HCT116 (cell line): ENCODE results near the gene STX2. TPM values are rescaled to one million over a fixed set of nuclear protein-coding genes. Genes with fewer than 3 reads are reported as not detected.

ENCODE experiments used
- ATAC-seq: fragments of 200-7000 bp; cut with Tn5 transposase; 2 replicates; pipeline ENCODE4 v1.9.1; 2020; ENCODE audit warnings: mild to moderate bottlenecking, moderate library complexity
- BruUV-seq: library from RNA; stranded (reverse); fragments of 400-500 nt; replicated peaks from 2 replicates; lab custom pipeline; 2021; lab: Mats Ljungman, UMichigan
- CTCF ChIA-PET: fragments of 300-600 bp; sonication (Branson Sonifier 250); formaldehyde crosslinking; loops from one replicate; lab custom pipeline; 2021; ENCODE audit warnings: antibody characterized with exemption; lab: Charles Lee
- POLR2A ChIA-PET: fragments of 300-600, 350-600 bp; sonication (Branson Sonifier 250); formaldehyde crosslinking; loops from one replicate; lab custom pipeline; 2021; ENCODE audit warnings: antibody characterized with exemption; lab: Charles Lee
- RAD21 ChIA-PET, 2 experiments: fragments of 300-600 bp; sonication (Branson Sonifier 250); formaldehyde crosslinking; loops; one replicate each; lab custom pipeline; 2023; ENCODE audit warnings: low total read pairs in 2 of 2; ENCODE audit not compliant: uncharacterized antibody in 2 of 2, unreplicated experiment in 2 of 2, low non-redundant PET in 1 of 2; lab: Charles Lee
- DNase-seq: peaks from one replicate; pipeline ENCODE4 v3.0.0-alpha.2; 2010; ENCODE audit warnings: low read depth, low spot score
- H2AFZ ChIP-seq: fragments of 200-600 bp; shearing (Covaris generic), sonication (generic); 2 replicates; pipeline ENCODE4 v1.6.1; 2017; ENCODE audit warnings: low read depth, mixed run types, mixed read lengths, antibody characterized with exemption, low read length; ENCODE audit not compliant: poor library complexity, severe bottlenecking
- H3K27ac ChIP-seq: 2 replicates; pipeline ENCODE4 v1.5.1; 2012; ENCODE audit warnings: low read depth, low read length
- H3K27me3 ChIP-seq: fragments of 200-600 bp; sonication (generic); 2 replicates; pipeline ENCODE4 v1.6.1; 2016; ENCODE audit warnings: mixed run types, low read length, mixed read lengths; ENCODE audit not compliant: insufficient read depth
- H3K36me3 ChIP-seq, 2 experiments: fragments of 200-500 bp in 1 of 2; fragments of 200-600 bp in 1 of 2; sonication (Bioruptor generic) in 1 of 2; sonication (generic) in 1 of 2; 2 replicates each; pipeline versions ENCODE4 v1.5.1 to v1.6.1; 2014 to 2016; ENCODE audit warnings: low read length in 2 of 2, inconsistent platforms in 1 of 2, mixed read lengths in 1 of 2, mixed run types in 1 of 2; ENCODE audit not compliant: insufficient read depth in 2 of 2, control insufficient read depth in 1 of 2
- H3K4me1 ChIP-seq, 2 experiments: fragments of 200-600 bp in 1 of 2; sonication (generic) in 1 of 2; 2 replicates each; pipeline versions ENCODE4 v1.5.1 to v1.6.1; 2012 to 2017; ENCODE audit warnings: low read length in 2 of 2, inconsistent platforms in 1 of 2, mild to moderate bottlenecking in 1 of 2, mixed read lengths in 1 of 2, mixed run types in 1 of 2, moderate library complexity in 1 of 2; ENCODE audit not compliant: insufficient read depth in 2 of 2, control insufficient read depth in 1 of 2
- H3K4me2 ChIP-seq: fragments of 200-600 bp; sonication (generic); 2 replicates; pipeline ENCODE4 v1.6.1; 2017; ENCODE audit warnings: mixed run types, low read length, mixed read lengths
- H3K4me3 ChIP-seq, 2 experiments: fragments of 200-600 bp in 1 of 2; sonication (generic) in 1 of 2; replicated peaks in 1 of 2; 2 replicates each; pipeline ENCODE4 v1.5.1; 2011 to 2016; ENCODE audit warnings: low read length in 2 of 2, control low read depth in 1 of 2, low read depth in 1 of 2, mild to moderate bottlenecking in 1 of 2, mixed read lengths in 1 of 2, mixed run types in 1 of 2
- H3K79me2 ChIP-seq: fragments of 200-600 bp; sonication (generic); 2 replicates; pipeline ENCODE4 v1.6.1; 2017; ENCODE audit warnings: mild to moderate bottlenecking, mixed run types, low read length, moderate library complexity, mixed read lengths; ENCODE audit not compliant: insufficient read depth
- H3K9ac ChIP-seq: fragments of 200-600 bp; sonication (generic); 2 replicates; pipeline ENCODE4 v1.6.1; 2016; ENCODE audit warnings: low read length, mixed read lengths
- H3K9me2 ChIP-seq: fragments of 200-600 bp; sonication (generic), shearing (Covaris generic); 2 replicates; pipeline ENCODE4 v1.6.1; 2017; ENCODE audit warnings: mixed run types, mild to moderate bottlenecking, moderate library complexity; ENCODE audit not compliant: insufficient read depth
- H3K9me3 ChIP-seq, 2 experiments: fragments of 200-500 bp in 1 of 2; fragments of 200-600 bp in 1 of 2; sonication (Bioruptor generic) in 1 of 2; sonication (generic) in 1 of 2; 2 replicates each; pipeline ENCODE4 v1.6.1; 2014 to 2017; ENCODE audit warnings: low read length in 2 of 2, mixed read lengths in 2 of 2, inconsistent platforms in 1 of 2, low read depth in 1 of 2, mild to moderate bottlenecking in 1 of 2, mixed run types in 1 of 2, moderate library complexity in 1 of 2; ENCODE audit not compliant: control insufficient read depth in 1 of 2, insufficient read depth in 1 of 2
- H4K20me1 ChIP-seq: fragments of 200-600 bp; sonication (generic), shearing (Covaris generic); 2 replicates; pipeline ENCODE4 v1.6.1; 2017; ENCODE audit warnings: mixed run types, mild to moderate bottlenecking, moderate library complexity; ENCODE audit not compliant: insufficient read depth
- ATF3 ChIP-seq: IDR thresholded peaks from 2 replicates; pipeline ENCODE4 v1.6.1; 2012
- CBX3 ChIP-seq: IDR thresholded peaks from 2 replicates; pipeline ENCODE4 v1.6.1; 2012; ENCODE audit warnings: low read depth
- CEBPB ChIP-seq: IDR thresholded peaks from 2 replicates; pipeline ENCODE4 v1.6.1; 2012; ENCODE audit warnings: low read depth
- ELF1 ChIP-seq: IDR thresholded peaks from 2 replicates; pipeline ENCODE4 v1.6.1; 2012; ENCODE audit warnings: low read depth, borderline replicate concordance
- EZH2 ChIP-seq: fragments of 200-600 bp; sonication (generic); IDR thresholded peaks from 2 replicates; pipeline ENCODE4 v1.6.1; 2017; ENCODE audit warnings: antibody characterized with exemption, mixed run types
- EZH2phosphoT487 ChIP-seq: fragments of 200-600 bp; IDR thresholded peaks from 2 replicates; pipeline ENCODE4 v1.6.1; 2018; ENCODE audit warnings: antibody characterized with exemption, borderline replicate concordance
- JUND ChIP-seq: IDR thresholded peaks from 2 replicates; pipeline ENCODE4 v1.6.1; 2012
- MAX ChIP-seq: IDR thresholded peaks from 2 replicates; pipeline ENCODE4 v1.6.1; 2012
- POLR2A ChIP-seq: IDR thresholded peaks from 2 replicates; pipeline ENCODE4 v1.7.0; 2011; ENCODE audit warnings: borderline replicate concordance; ENCODE audit not compliant: insufficient read depth, insufficient read length; ENCODE audit errors: extremely low read depth
- RAD21 ChIP-seq: IDR thresholded peaks from 2 replicates; pipeline ENCODE4 v1.6.1; 2012; ENCODE audit warnings: low read depth, mild to moderate bottlenecking
- SIN3A ChIP-seq: IDR thresholded peaks from 2 replicates; pipeline ENCODE4 v1.6.1; 2012; ENCODE audit warnings: low read depth
- SP1 ChIP-seq: IDR thresholded peaks from 2 replicates; pipeline ENCODE4 v1.6.1; 2012; ENCODE audit warnings: low read depth
- SRF ChIP-seq: IDR thresholded peaks from 2 replicates; pipeline ENCODE4 v1.6.1; 2012; ENCODE audit warnings: low read depth
- TCF7L2 ChIP-seq: IDR thresholded peaks from 2 replicates; pipeline ENCODE4 v1.7.0; 2011; ENCODE audit warnings: borderline replicate concordance, inconsistent platforms; ENCODE audit not compliant: insufficient read depth, insufficient read length; ENCODE audit errors: extremely low read depth
- YY1 ChIP-seq: IDR thresholded peaks from 2 replicates; pipeline ENCODE4 v1.6.1; 2011; ENCODE audit warnings: low read length, low read depth, moderate library complexity, mild to moderate bottlenecking; ENCODE audit not compliant: insufficient replicate concordance; ENCODE audit errors: extremely low read depth
- ZBTB33 ChIP-seq: IDR thresholded peaks from 2 replicates; pipeline ENCODE4 v1.6.1; 2011; ENCODE audit warnings: mild to moderate bottlenecking, low read length, moderate library complexity; ENCODE audit not compliant: insufficient replicate concordance; ENCODE audit errors: extremely low read depth
- ZNF274 ChIP-seq: fragments of 200-500 bp; sonication (Bioruptor generic); IDR thresholded peaks from 2 replicates; pipeline ENCODE4 v1.6.1; 2014; ENCODE audit warnings: mild to moderate bottlenecking, low read depth, low read length, inconsistent platforms
- intact Hi-C: fragments of 100-400 bp; cut with micrococcal nuclease; formaldehyde crosslinking; loops from 2 replicates; pipeline ENCODE4 v1.10.0; 2022
- total RNA-seq: library from RNA; stranded (reverse); gene quantifications from one replicate; pipeline ENCODE4 v1.2.1, GENCODE V29; 2021; ENCODE audit not compliant: unreplicated experiment

STX2 gene
- total RNA-seq, 1 experiment from 2014 or later = 19.2 TPM

GRCh38 chr12:130831246-130831645, 7.8 kb downstream of the STX2 start:
- intact Hi-C loops = no loop called here
- Histone ChIP-seq H3K27me3 (no peaks in the 10 kb centered on the region), H4K20me1 (no peaks in the 10 kb centered on the region), H2AFZ (no peak overlapping the region), H3K27ac (no peak overlapping the region), H3K36me3 (0 out of 4 replicates have a peak, but pooled peaks cover 0 to 3% of the 10 kb centered on the region in 2 experiments), H3K9me3 (no peaks in the 10 kb centered on the region), H3K79me2 (peaks cover 17% of the 10 kb centered on the region; the same call in 1 of the 2 replicates), H3K4me3 (no peak overlapping the region), H3K4me2 (no peak overlapping the region), H3K9ac (no peak overlapping the region), H3K9me2 (no peaks in the 10 kb centered on the region), H3K4me1 (no peaks in the 10 kb centered on the region)
- DNase-seq (no peak), ATAC-seq (no peak)
- ChIA-PET POLR2A (no interaction called here), RAD21 (no interaction called here), CTCF (no interaction called here)
- BruUV-seq = no TSS peak
- TF ChIP-seq POLR2A (no peak), TCF7L2 (no peak), EZH2phosphoT487 (no peak), YY1 (no peak), ZBTB33 (no peak)

- Histone ChIP-seq H3K4me1 (no peaks in the 10 kb centered on the region), H4K20me1 (no peaks in the 10 kb centered on the region), H3K9me3 (no peaks in the 10 kb centered on the region), H3K4me3 (no peak overlapping the region), H2AFZ (no peak overlapping the region), H3K27ac (no peak overlapping the region), H3K36me3 (no peaks in the 10 kb centered on the region), H3K79me2 (peaks cover 17% of the 10 kb centered on the region; the same call in 1 of the 2 replicates), H3K9ac (no peak overlapping the region), H3K9me2 (no peaks in the 10 kb centered on the region), H3K4me2 (no peak overlapping the region), H3K27me3 (no peaks in the 10 kb centered on the region)
- TF ChIP-seq CBX3 (no peak), SP1 (no peak), RAD21 (no peak), MAX (no peak), EZH2 (no peak), JUND (no peak), CEBPB (no peak), EZH2phosphoT487 (no peak), ATF3 (no peak), POLR2A (no peak), SIN3A (no peak), ELF1 (no peak), ZNF274 (no peak), SRF (no peak), TCF7L2 (no peak)
- no peak for DNase-seq
- ChIA-PET CTCF (interaction anchor here (1.2 kb wide), 1 partner anchor 12 kb away, joined by 3 read pairs; no protein-coding TSS in a partner anchor), RAD21 (no interaction called here), POLR2A (no interaction called here)
- no TSS peak for BruUV-seq
- intact Hi-C loops = no loop called here
- ATAC-seq = no peak
These were observed 8.9 kb downstream of the STX2 start for GRCh38 chr12:130830246-130830551.
